Panc1 (cell line): ENCODE results near the gene HOXD9. TPM values are rescaled to one million over a fixed set of nuclear protein-coding genes. Genes with fewer than 3 reads are reported as not detected.
A peak's percentile ranks its signal among the peaks of the same experiment; 100 is the strongest.

Experiments used
- ATAC-seq: fragments of 200-7000 bp; cut with Tn5 transposase; 2 replicates; pipeline ENCODE4 v1.9.1; 2020; ENCODE audit warnings: mild to moderate bottlenecking, moderate library complexity
- BruUV-seq: library from RNA; stranded (reverse); fragments of 400-500 nt; replicated peaks from 2 replicates; lab custom pipeline; 2021; lab: Mats Ljungman, UMichigan
- CTCF ChIA-PET: fragments of 300-600 bp; sonication (Branson Sonifier 250); formaldehyde crosslinking; loops from one replicate; lab custom pipeline; 2022; ENCODE audit warnings: antibody characterized with exemption; lab: Charles Lee
- POLR2A ChIA-PET: fragments of 300-600 bp; sonication (Branson Sonifier 250); formaldehyde crosslinking; loops from one replicate; lab custom pipeline; 2022; ENCODE audit warnings: antibody characterized with exemption; lab: Charles Lee
- DNase-seq: peaks from one replicate; pipeline ENCODE4 v3.0.0-alpha.2; 2010; ENCODE audit warnings: low read depth, low spot score
- H3K27ac ChIP-seq: 2 replicates; pipeline ENCODE4 v1.5.1; 2011; ENCODE audit warnings: mild to moderate bottlenecking, low read length, inconsistent platforms
- H3K27me3 ChIP-seq: fragments of 200-500 bp; sonication (Bioruptor generic); 2 replicates; pipeline ENCODE4 v1.6.0; 2014; ENCODE audit warnings: low read length, inconsistent platforms; ENCODE audit not compliant: control insufficient read depth, insufficient read depth
- H3K36me3 ChIP-seq: fragments of 200-500 bp; sonication (Bioruptor generic); 2 replicates; pipeline ENCODE4 v1.5.1; 2014; ENCODE audit warnings: inconsistent platforms, mild to moderate bottlenecking, low read length, moderate library complexity; ENCODE audit not compliant: control insufficient read depth, insufficient read depth
- H3K4me1 ChIP-seq: 2 replicates; pipeline ENCODE4 v1.5.1; 2011; ENCODE audit warnings: inconsistent platforms, mild to moderate bottlenecking, low read length, moderate library complexity; ENCODE audit not compliant: control insufficient read depth, insufficient read depth
- H3K4me3 ChIP-seq, 2 experiments: 2 replicates each; pipeline ENCODE4 v1.5.1; 2011 to 2012; ENCODE audit warnings: low read depth in 2 of 2, low read length in 2 of 2, mild to moderate bottlenecking in 2 of 2, inconsistent platforms in 1 of 2, moderate library complexity in 1 of 2
- H3K9me3 ChIP-seq: fragments of 200-500 bp; sonication (Bioruptor generic); 2 replicates; pipeline ENCODE4 v1.5.1; 2014; ENCODE audit warnings: low read depth, mild to moderate bottlenecking, inconsistent platforms, low read length, moderate library complexity; ENCODE audit not compliant: control insufficient read depth, insufficient read depth
- CTCF ChIP-seq: fragments of 450-650 bp; IDR thresholded peaks from 2 replicates; pipeline ENCODE4 v1.5.1; 2017; ENCODE audit warnings: mild to moderate bottlenecking
- POLR2AphosphoS5 ChIP-seq: IDR thresholded peaks from 2 replicates; pipeline ENCODE4 v1.6.1; 2012; ENCODE audit warnings: mild to moderate bottlenecking, low read depth, low read length, moderate library complexity
- REST ChIP-seq, 2 experiments: IDR thresholded peaks; 2 replicates each; pipeline ENCODE4 v1.6.1; 2011 to 2012; ENCODE audit warnings: low read depth in 2 of 2, control low read depth in 1 of 2, low read length in 1 of 2, mild to moderate bottlenecking in 1 of 2, moderate library complexity in 1 of 2; ENCODE audit not compliant: insufficient read depth in 1 of 2
- SIN3A ChIP-seq: IDR thresholded peaks from 2 replicates; pipeline ENCODE4 v1.6.1; 2012; ENCODE audit warnings: low read depth, mild to moderate bottlenecking, low read length, moderate library complexity, borderline replicate concordance; ENCODE audit not compliant: insufficient read depth
- TCF7L2 ChIP-seq: IDR thresholded peaks from 2 replicates; pipeline ENCODE4 v1.6.1; 2011; ENCODE audit warnings: mild to moderate bottlenecking, low read depth, low read length, inconsistent platforms
- in situ Hi-C: cut with HindIII; loops from 2 replicates; pipeline ENCODE4 v1.10.0; 2016; ENCODE audit warnings: low sequenced_read_pairs, low pct_unique_long_range_greater_than_20kb
- intact Hi-C: fragments of 100-400 bp; cut with micrococcal nuclease; formaldehyde crosslinking; loops from one replicate; pipeline ENCODE4 v1.10.0; 2022; ENCODE audit not compliant: unreplicated experiment
- total RNA-seq: library from RNA; stranded (reverse); gene quantifications from one replicate; pipeline ENCODE4 v1.2.1, GENCODE V29; 2021; ENCODE audit not compliant: unreplicated experiment

Gene HOXD9
- total RNA-seq, 1 experiment from 2014 or later: 0.15 TPM

- Histone ChIP-seq H3K9me3 (no peaks in the 10 kb centered on the region), H3K27me3 (peaks cover 36% of the 10 kb centered on the region), H3K4me3 (peak overlapping the region; percentile 30 to 48; a peak in 3 of 4 replicates), H3K36me3 (no peaks in the 10 kb centered on the region), H3K27ac (no peak overlapping the region), H3K4me1 (peaks cover 9% of the 10 kb centered on the region)
- no peak for DNase-seq
- ChIA-PET CTCF (interaction anchor here (0.6 to 1.3 kb wide), 2 partner anchors 87 to 395 kb away, joined by 3 to 8 read pairs; no protein-coding TSS in a partner anchor), POLR2A (no interaction called here)
- intact Hi-C loops: loop anchor here (10.0 kb wide), 1 partner anchor 120 kb away; no protein-coding TSS in a partner anchor
- TF ChIP-seq SIN3A (no peak), CTCF (no peak), REST (IDR thresholded peaks at IDR 0.05; ENCODE audit: insufficient read depth in 1 of 2, low read depth in 2 of 2, low read length in 1 of 2) (no peak), TCF7L2 (no peak), POLR2AphosphoS5 (no peak)
- ATAC-seq: no peak
- no TSS peak for BruUV-seq
- in situ Hi-C loops: no loop called here
These were observed 37.3 kb upstream of the HOXD9 start for GRCh38 chr2:176085120-176085788.

GRCh38 chr2:176085861-176086771, 36.4 kb upstream of the HOXD9 start:
- no peaks in the 10 kb centered on the region for H3K36me3 ChIP-seq
- POLR2A ChIA-PET: no interaction called here
- peak; percentile 76 for ATAC-seq
- intact Hi-C loops: loop anchor here (1.0 to 10.0 kb wide), 2 partner anchors 121 to 396 kb away; no protein-coding TSS in a partner anchor
- no peaks in the 10 kb centered on the region for H3K9me3 ChIP-seq
- in situ Hi-C loops: no loop called here
- no TSS peak for BruUV-seq
- no peak for DNase-seq
- CTCF ChIA-PET: interaction anchor here (1.3 kb wide), 1 partner anchor 396 kb away, joined by 8 read pairs; no protein-coding TSS in a partner anchor
- TF ChIP-seq CTCF (peak; percentile 82), TCF7L2 (no peak)
- peaks cover 36% of the 10 kb centered on the region for H3K27me3 ChIP-seq
- peaks cover 9% of the 10 kb centered on the region for H3K4me1 ChIP-seq
- H3K27ac ChIP-seq: no peak overlapping the region
- H3K4me3 ChIP-seq: peak overlapping the region; percentile 30 to 48
